ENCODE data around the gene MARCHF9. TPM values are rescaled to one million over a fixed set of nuclear protein-coding genes. Genes with fewer than 3 reads are reported as not detected.

Gene MARCHF9
- polyA plus RNA-seq, 1 of the 3 experiments (the other 2 are of a cell fraction), result 24.2 TPM

GRCh38 chr12:57744777-57745484 is 10.0 kb upstream of the MARCHF9 start, which contains the start of gene TSPAN31 (continued):
- peak; percentile 98 for TF ChIP-seq PBX3 (IDR thresholded peaks at IDR 0.05)
- peak; percentile 29 for TF ChIP-seq MAX (IDR thresholded peaks at IDR 0.05; ENCODE audit: low read depth)
- 0 out of 2 replicates have a peak, but pooled peaks have one; percentile 4 for TF ChIP-seq RCOR1 (IDR thresholded peaks at IDR 0.05; ENCODE audit: low read length)

GRCh38 chr12:57745485-57745881 is 9.4 kb upstream of the MARCHF9 start:
- no peaks in the 10 kb centered on the region for H4K20me1 ChIP-seq (ENCODE audit: insufficient read depth)
- no peak overlapping the region for H2AFZ ChIP-seq (ENCODE audit: low read depth)
- peaks cover 32% of the 10 kb centered on the region for H3F3A ChIP-seq (replicated peaks; ENCODE audit: insufficient read depth)
- POLR2A ChIA-PET, result interaction anchor here (0.6 to 2.1 kb wide), 6 partner anchors 10 to 126 kb away, joined by 3 to 18 read pairs (median 6); no protein-coding TSS in a partner anchor
- peak overlapping the region; percentile 99 for H3K9ac ChIP-seq
- no peaks in the 10 kb centered on the region for H3K9me3 ChIP-seq
- peaks cover 27 to 43% of the 10 kb centered on the region in 2 experiments for H3K36me3 ChIP-seq (replicated peaks in 1 of 2; ENCODE audit: control insufficient read depth in 1 of 2, insufficient read depth in 2 of 2, low read length in 1 of 2)
- peak overlapping the region; percentile 96 to 98 for H3K27ac ChIP-seq (ENCODE audit: low read depth in 2 of 2, low read length in 1 of 2)
- H3K4me1 ChIP-seq (ENCODE audit: control insufficient read depth in 1 of 2, insufficient read depth in 2 of 2, low read depth in 1 of 2, low read length in 1 of 2), result peaks cover 0 to 20% of the 10 kb centered on the region in 2 experiments; a peak in 2 of 4 replicates
- peak overlapping the region; percentile 81 to 82 for H3K4me3 ChIP-seq (ENCODE audit: low read depth in 2 of 2, low read length in 1 of 2)
- H3K4me2 ChIP-seq, result peak overlapping the region; percentile 87
- H3K27me3 ChIP-seq (ENCODE audit: insufficient read depth), result no peaks in the 10 kb centered on the region
- CTCF ChIA-PET, result interaction anchor here (0.7 to 3.2 kb wide), 5 partner anchors 9 to 113 kb away, joined by 3 to 18 read pairs (median 10); partner anchors contain the start of gene B4GALNT1
- H3K79me2 ChIP-seq (ENCODE audit: insufficient read depth), result peaks cover 22% of the 10 kb centered on the region
- 21% methylated on average over 8 of the region's 8 CpGs for WGBS (ENCODE audit: low lambda C conversion rate)
- DNase-seq, result no peak
- H3K9me2 ChIP-seq, result no peaks in the 10 kb centered on the region
- no peak for TF ChIP-seq GABPA (IDR thresholded peaks at IDR 0.05; ENCODE audit: low read depth)
- TF ChIP-seq POLR2AphosphoS5 (IDR thresholded peaks at IDR 0.05; ENCODE audit: low read depth, low read length), result peak; percentile 63; the same call in 1 of the 2 replicates
- no peak for TF ChIP-seq MEF2A (IDR thresholded peaks at IDR 0.05; ENCODE audit: borderline replicate concordance, low read depth)

- Histone ChIP-seq H3K27ac (ENCODE audit: low read depth in 2 of 2, low read length in 1 of 2) (peak overlapping the region; percentile 96 to 98; a peak in 3 of 4 replicates), H3K36me3 (replicated peaks in 1 of 2; ENCODE audit: control insufficient read depth in 1 of 2, insufficient read depth in 2 of 2, low read length in 1 of 2) (peaks cover 30 to 49% of the 10 kb centered on the region in 2 experiments), H3K4me2 (peak overlapping the region; percentile 87), H3K4me3 (ENCODE audit: low read depth in 2 of 2, low read length in 1 of 2) (peak overlapping the region; percentile 81 to 82), H3F3A (replicated peaks; ENCODE audit: insufficient read depth) (peaks cover 32% of the 10 kb centered on the region), H3K9me2 (no peaks in the 10 kb centered on the region), H3K4me1 (ENCODE audit: control insufficient read depth in 1 of 2, insufficient read depth in 2 of 2, low read depth in 1 of 2, low read length in 1 of 2) (peaks cover 0 to 25% of the 10 kb centered on the region in 2 experiments; a peak in 2 of 4 replicates), H4K20me1 (ENCODE audit: insufficient read depth) (no peaks in the 10 kb centered on the region), H3K79me2 (ENCODE audit: insufficient read depth) (peaks cover 28% of the 10 kb centered on the region), H3K27me3 (ENCODE audit: insufficient read depth) (no peaks in the 10 kb centered on the region), H2AFZ (ENCODE audit: low read depth) (no peak overlapping the region), H3K9me3 (no peaks in the 10 kb centered on the region), H3K9ac (peak overlapping the region; percentile 99)
- POLR2A ChIA-PET, result interaction anchor here (1.9 to 2.1 kb wide), 2 partner anchors 20 kb away, joined by 5 to 18 read pairs; no protein-coding TSS in a partner anchor
- CTCF ChIA-PET, result interaction anchor here (2.2 to 3.2 kb wide), 4 partner anchors 10 to 20 kb away, joined by 6 to 18 read pairs (median 12); no protein-coding TSS in a partner anchor
- TF ChIP-seq CTCF (IDR thresholded peaks at IDR 0.05), result no peak
- TF ChIP-seq CHD2 (IDR thresholded peaks at IDR 0.05; ENCODE audit: low read length, partially characterized antibody), result no peak
- TF ChIP-seq REST (IDR thresholded peaks at IDR 0.05; ENCODE audit: low read depth, low read length), result no peak
- no peak for TF ChIP-seq RAD21 (IDR thresholded peaks at IDR 0.05; ENCODE audit: low read length)
- TF ChIP-seq MAX (IDR thresholded peaks at IDR 0.05; ENCODE audit: low read depth), result no peak
- TF ChIP-seq GATA2 (CRISPR knock-in tag; IDR thresholded peaks at IDR 0.05), result no peak
- TF ChIP-seq ZBTB33 (IDR thresholded peaks at IDR 0.05; ENCODE audit: borderline replicate concordance, low read depth), result no peak
- 25% methylated on average over 3 of the region's 3 CpGs for WGBS (ENCODE audit: low lambda C conversion rate)
- DNase-seq, result no peak
Measured at GRCh38 chr12:57746025-57746424, 8.9 kb upstream of the MARCHF9 start.

Measured in SK-N-SH (cell line).